HepG2 (cell line): ENCODE results near the gene CENPW. TPM values are rescaled to one million over a fixed set of nuclear protein-coding genes. Genes with fewer than 3 reads are reported as not detected.

Experiments used
- ATF3 ChIP-seq: sonication (generic); formaldehyde crosslinking; IDR thresholded peaks from 2 replicates; pipeline ENCODE4 v1.4.0; 2020; ENCODE audit warnings: missing genetic modification reagents
- E2F1 ChIP-seq: sonication (generic); formaldehyde crosslinking; IDR thresholded peaks from 2 replicates; pipeline ENCODE4 v1.5.0; 2020; ENCODE audit warnings: missing genetic modification reagents
- HES4 ChIP-seq: sonication (generic); formaldehyde crosslinking; IDR thresholded peaks from 2 replicates; pipeline ENCODE4 v1.9.0; 2021; ENCODE audit warnings: mild to moderate bottlenecking, missing genetic modification reagents, borderline replicate concordance
- KDM5A ChIP-seq: fragments of 200-600 bp; sonication (generic); IDR thresholded peaks from 2 replicates; pipeline ENCODE4 v1.7.0; 2018; ENCODE audit warnings: antibody characterized with exemption, mild to moderate bottlenecking, low read length, borderline replicate concordance
- PRMT3 ChIP-seq: sonication (generic); formaldehyde crosslinking; IDR thresholded peaks from 2 replicates; pipeline ENCODE4 v1.8.1; 2022; ENCODE audit warnings: low read depth, mild to moderate bottlenecking, moderate library complexity, missing genetic modification reagents, borderline replicate concordance
- REPIN1 ChIP-seq: sonication (generic); formaldehyde crosslinking; IDR thresholded peaks from 2 replicates; pipeline ENCODE4 v1.8.0; 2022; ENCODE audit warnings: missing genetic modification reagents, low read depth, mild to moderate bottlenecking, borderline replicate concordance
- RFX5 ChIP-seq: IDR thresholded peaks from 2 replicates; pipeline ENCODE4 v1.6.1; 2011; ENCODE audit warnings: low read depth, low read length, improper control_type of control experiment
- SMAD1 ChIP-seq: sonication (generic); formaldehyde crosslinking; IDR thresholded peaks from 2 replicates; pipeline ENCODE4 v1.4.0; 2020; ENCODE audit warnings: missing genetic modification reagents, low read depth, mild to moderate bottlenecking, borderline replicate concordance
- SPEN ChIP-seq: sonication (generic); formaldehyde crosslinking; IDR thresholded peaks from 2 replicates; pipeline ENCODE4 v1.5.1; 2020; ENCODE audit warnings: low read depth, mild to moderate bottlenecking, missing genetic modification reagents
- TFDP2 ChIP-seq: sonication (generic); formaldehyde crosslinking; IDR thresholded peaks from 2 replicates; pipeline ENCODE4 v1.4.0; 2020; ENCODE audit warnings: missing genetic modification reagents
- ZBTB8A ChIP-seq: sonication (generic); formaldehyde crosslinking; IDR thresholded peaks from 2 replicates; pipeline ENCODE4 v1.4.0; 2020; ENCODE audit warnings: mild to moderate bottlenecking, low read depth, missing genetic modification reagents, borderline replicate concordance
- ZFAT ChIP-seq: sonication (generic); formaldehyde crosslinking; conservative IDR thresholded peaks from 2 replicates; pipeline ENCODE4 v1.8.1; 2023; ENCODE audit warnings: missing genetic modification reagents, inconsistent platforms
- ZNF136 ChIP-seq: sonication (generic); formaldehyde crosslinking; IDR thresholded peaks from 2 replicates; pipeline ENCODE4 v1.8.1; 2022; ENCODE audit warnings: low read depth, mild to moderate bottlenecking, moderate library complexity, missing genetic modification reagents
- ZNF883 ChIP-seq: sonication (generic); formaldehyde crosslinking; IDR thresholded peaks from 2 replicates; pipeline ENCODE4 v1.5.1; 2020; ENCODE audit warnings: mild to moderate bottlenecking, missing genetic modification reagents; ENCODE audit errors: not compliant biosample characterization
- ZSCAN5A ChIP-seq: sonication (generic); formaldehyde crosslinking; IDR thresholded peaks from 2 replicates; pipeline ENCODE4 v1.8.0; 2022; ENCODE audit warnings: mild to moderate bottlenecking, missing genetic modification reagents, borderline replicate concordance
- polyA plus RNA-seq, 8 experiments: library from polyadenylated mRNA; depleted of rRNA in 3 of 8; stranded (reverse) in 7 of 8; unstranded in 1 of 8; fragments of >200 nt; fragmentation: Illumina TruSeq in 4 of 8; extraction: Trizol in 4 of 8; gene quantifications; 2 replicates each; pipeline versions ENCODE4 v1.2.1 to v1.2.3, GENCODE V29; 2011 to 2016; ENCODE audit warnings: low read depth in 4 of 8, missing spikeins in 1 of 8, mixed read lengths in 1 of 8; ENCODE audit not compliant: insufficient read depth in 1 of 8
- total RNA-seq, 5 experiments: library from RNA; depleted of rRNA; stranded (reverse); fragments of >200 nt; fragmentation: Illumina TruSeq; extraction: Trizol; gene quantifications; 2 replicates each; pipeline ENCODE4 v1.2.3, GENCODE V29; 2016; ENCODE audit warnings: low read depth in 1 of 5

CENPW gene
- total and polyA plus RNA-seq, 2 of the 13 experiments (the other 11 are each of a cell fraction or from before 2014, with no cell fraction given) = 8.6 to 94.7 TPM

GRCh38 chr6:126339796-126340609 lies at the start of gene CENPW (continued):
- TF ChIP-seq KDM5A (peak; percentile 99), HES4 (CRISPR knock-in tag) (0 out of 2 replicates have a peak, but pooled peaks have one; percentile 42), PRMT3 (CRISPR knock-in tag) (no peak; the same call in 1 of the 2 replicates), SMAD1 (CRISPR knock-in tag) (peak; percentile 37; the same call in 1 of the 2 replicates), ZBTB8A (no peak), ATF3 (0 out of 2 replicates have a peak, but pooled peaks have one; percentile 42), ZFAT (CRISPR knock-in tag) (no peak), SPEN (CRISPR knock-in tag) (0 out of 2 replicates have a peak, but pooled peaks have one; percentile 68), E2F1 (CRISPR knock-in tag) (peak; percentile 76), ZSCAN5A (no peak), ZNF883 (peak; percentile 48), REPIN1 (CRISPR knock-in tag) (peak; percentile 91), RFX5 (peak; percentile 51), TFDP2 (peak; percentile 100), ZNF136 (CRISPR knock-in tag) (no peak)
